NCI-H345 (cell line): ENCODE data around the gene WFIKKN2.
"Not testable (repeated sequence)": the region's sequence is repeated elsewhere in the genome, so short reads cannot be mapped to it uniquely, and the experiment has no call there.

ENCODE experiments used
- DNase-seq: peaks from one replicate; lab custom pipeline; 2025; lab: John Stamatoyannopoulos, UW

Gene WFIKKN2

DNA sequence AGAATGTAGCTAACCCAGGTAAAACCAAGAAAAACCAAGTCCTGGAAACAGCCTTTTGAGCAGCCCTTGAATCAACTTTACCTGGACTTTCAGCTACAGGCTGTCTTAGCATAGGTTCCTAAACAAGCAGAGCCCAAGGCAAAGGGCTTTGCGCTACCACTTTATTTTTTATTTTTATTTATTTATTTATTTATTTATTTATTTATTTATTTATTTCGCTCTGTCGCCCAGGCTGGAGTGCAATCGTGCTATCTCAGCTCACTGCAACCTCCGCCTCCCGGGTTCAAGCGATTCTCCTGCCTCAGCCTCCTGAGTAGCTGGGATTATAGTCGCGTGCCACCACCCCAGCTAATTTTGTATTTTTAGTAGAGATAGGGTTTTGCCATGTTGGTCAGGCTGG is 41.7 kb downstream of the WFIKKN2 start:
- DNase-seq, result not testable (repeated sequence)

DNA sequence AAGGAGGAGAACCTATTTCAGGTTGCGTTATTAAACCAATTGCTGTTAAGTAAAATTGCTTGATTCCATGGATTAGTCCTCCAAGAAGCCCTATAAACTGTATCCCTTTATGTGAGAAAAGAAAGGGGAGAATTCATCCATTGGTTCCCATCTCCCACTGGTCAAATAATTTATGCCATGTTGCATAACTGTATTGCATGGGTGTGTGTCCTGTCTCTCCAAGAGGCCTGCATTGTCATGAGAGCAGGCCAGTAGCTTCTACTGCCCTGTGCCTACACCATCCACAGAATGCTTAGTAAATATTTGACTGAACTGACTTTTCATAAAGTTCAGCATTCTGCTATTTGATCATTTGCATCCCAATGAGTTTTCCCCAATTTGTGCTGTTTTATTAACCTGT is 42.5 kb downstream of the WFIKKN2 start:
- DNase-seq, result no peak

DNA sequence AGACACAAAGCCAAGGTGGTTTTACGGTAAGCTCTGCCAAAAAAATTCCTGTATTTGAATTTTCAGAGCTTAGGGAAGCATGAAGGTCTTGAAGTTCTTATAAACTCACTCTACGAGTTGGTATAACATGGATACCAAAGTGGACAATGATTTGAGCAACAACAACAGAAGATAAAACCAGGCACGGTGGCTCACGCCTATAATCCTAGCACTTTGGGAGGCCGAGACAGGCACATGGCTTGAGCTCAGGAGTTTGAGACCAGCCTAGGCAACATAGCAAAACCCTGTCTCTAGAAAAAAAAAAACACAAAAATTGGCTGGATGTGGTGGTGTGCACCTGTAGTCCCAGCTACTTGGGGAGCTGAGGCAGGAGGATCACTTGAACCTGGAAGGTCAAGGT is 43.7 kb downstream of the WFIKKN2 start:
- DNase-seq, result no peak

DNA sequence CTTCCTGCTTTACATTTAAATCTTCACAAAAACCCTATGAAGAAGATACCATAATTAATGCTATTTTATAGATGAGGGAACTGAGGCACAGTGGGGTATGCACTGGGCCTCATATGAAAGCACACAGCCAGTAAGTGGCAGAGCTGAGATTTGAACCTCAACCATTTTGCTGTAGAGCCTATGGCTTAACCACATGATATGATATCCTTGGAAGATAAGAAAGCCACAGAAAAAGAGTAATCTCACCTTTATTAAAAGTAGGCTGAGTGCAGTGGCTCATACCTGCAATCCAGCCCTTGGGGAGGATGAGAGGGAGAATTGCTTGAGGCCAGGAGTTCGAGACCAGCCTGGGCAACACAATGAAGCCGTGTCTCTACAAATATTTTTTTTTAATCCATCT is 45.8 kb downstream of the WFIKKN2 start:
- no peak for DNase-seq

DNA sequence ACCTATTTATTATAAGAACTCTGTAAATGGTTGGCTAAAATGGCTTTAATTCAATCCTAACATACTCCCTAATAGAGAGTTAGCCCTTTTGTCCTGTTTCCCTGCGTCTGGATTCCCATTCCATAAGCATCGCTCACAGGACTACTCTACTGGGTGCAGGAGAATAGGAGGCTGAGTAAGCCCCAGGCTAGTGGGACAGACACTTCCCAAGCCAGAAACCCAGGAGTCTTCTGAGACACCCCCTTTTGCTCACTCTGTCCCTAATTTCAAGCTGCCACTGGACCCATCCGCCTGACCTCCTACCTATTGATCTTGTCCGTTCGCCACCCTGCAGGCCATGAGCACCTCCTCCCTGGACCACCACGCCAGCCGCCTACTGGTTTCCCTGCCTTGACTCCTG is 47.5 kb downstream of the WFIKKN2 start:
- no peak for DNase-seq

GRCh38 chr17:50883850-50884438 is 48.6 kb downstream of the WFIKKN2 start:
- DNase-seq, result no peak

DNA sequence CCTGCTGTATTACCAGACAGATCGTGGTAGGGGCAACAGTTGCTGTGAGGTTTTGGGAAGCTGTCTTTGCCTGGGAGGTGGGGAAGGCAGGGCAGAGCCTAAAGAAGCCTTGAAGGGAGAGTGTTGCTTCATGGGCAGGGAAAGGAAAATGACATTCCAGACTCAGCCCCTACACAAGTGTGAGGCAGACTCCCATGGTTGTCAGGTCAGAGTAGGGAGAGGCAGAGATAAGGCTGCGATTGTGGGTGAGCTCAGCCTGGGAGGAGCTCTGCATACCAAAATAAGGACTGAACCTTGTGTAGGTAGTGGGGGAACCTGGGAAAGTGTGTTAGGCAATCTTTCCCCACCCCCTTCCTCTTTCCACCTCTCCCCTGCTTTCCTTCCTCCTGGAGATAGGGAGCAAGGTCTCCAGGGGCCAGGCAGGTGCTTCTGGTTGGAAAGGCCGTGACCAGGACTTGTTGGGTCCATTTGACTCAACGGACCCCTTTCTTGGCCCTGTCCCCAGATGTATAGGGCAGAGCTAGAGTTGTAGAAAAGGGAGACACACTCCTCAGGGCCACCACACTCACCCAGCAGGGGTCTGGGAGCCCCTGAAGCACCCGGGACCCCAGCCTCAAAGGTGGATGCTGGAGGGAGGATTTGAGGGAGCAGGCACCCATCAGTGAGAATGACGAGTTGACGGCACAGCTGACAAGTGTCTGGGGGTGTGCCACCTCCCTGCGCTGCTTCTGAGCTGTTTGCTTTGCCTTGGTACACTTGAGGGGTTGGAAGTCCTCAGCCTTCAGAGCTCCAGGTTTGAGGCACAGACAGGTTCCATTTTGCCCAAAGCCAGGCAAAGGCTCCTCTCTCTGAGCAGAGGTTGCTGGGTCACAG is 49.3 kb downstream of the WFIKKN2 start:
- DNase-seq, result no peak

DNA sequence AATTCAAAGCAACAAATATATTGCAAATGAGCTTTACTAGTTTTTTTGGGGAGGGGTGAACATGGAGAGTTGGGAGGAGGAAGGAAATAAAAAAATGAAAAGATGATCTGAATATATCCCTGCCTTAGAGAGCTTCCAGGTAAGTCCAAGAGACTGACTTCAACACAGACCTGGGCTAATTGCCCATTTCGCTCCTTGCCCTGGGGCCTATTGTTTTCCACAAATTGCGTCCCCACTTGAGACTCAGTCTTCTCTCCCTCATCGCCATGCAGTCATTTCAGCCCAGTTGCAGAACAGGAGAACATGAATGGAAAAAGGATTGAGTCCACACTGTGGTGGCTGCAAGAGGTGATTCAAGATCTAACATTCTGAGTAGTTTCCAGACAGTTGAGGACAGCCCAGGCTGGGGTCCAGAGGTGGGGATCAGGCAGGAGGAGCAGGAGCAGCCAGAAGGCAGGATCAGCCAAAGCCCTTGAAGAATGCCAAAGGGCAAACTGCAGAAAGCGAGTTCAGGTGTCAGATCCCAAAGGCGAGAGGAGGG is 52.4 kb downstream of the WFIKKN2 start:
- no peak for DNase-seq

DNA sequence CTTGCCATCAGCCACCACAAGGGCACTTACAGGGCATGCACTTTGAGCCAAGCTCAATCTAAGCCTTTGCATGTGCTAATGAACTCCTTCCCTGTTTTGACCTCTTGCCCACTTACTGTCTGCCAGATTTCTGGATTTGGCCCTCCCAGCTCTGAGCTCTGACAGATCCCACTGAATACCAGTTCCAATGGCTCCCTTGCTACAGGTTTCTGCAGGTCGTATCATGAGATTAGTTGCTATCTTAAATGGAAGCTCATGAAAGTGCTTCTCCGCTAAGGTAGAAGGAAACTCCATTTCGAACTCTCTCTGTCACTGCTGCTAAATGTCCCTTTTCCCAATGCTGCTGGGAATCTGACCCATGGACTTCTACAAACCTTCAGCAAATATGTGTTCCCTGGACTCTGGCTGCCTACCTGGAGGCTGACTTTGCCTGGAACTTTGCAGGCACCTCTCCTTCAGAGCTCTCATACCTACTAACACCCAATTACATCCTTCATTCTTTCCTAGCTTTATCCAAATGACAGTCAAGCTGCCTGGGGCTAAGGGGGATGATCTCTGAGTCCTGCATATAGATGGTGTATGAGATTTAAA is 54.2 kb downstream of the WFIKKN2 start:
- DNase-seq, result no peak

DNA sequence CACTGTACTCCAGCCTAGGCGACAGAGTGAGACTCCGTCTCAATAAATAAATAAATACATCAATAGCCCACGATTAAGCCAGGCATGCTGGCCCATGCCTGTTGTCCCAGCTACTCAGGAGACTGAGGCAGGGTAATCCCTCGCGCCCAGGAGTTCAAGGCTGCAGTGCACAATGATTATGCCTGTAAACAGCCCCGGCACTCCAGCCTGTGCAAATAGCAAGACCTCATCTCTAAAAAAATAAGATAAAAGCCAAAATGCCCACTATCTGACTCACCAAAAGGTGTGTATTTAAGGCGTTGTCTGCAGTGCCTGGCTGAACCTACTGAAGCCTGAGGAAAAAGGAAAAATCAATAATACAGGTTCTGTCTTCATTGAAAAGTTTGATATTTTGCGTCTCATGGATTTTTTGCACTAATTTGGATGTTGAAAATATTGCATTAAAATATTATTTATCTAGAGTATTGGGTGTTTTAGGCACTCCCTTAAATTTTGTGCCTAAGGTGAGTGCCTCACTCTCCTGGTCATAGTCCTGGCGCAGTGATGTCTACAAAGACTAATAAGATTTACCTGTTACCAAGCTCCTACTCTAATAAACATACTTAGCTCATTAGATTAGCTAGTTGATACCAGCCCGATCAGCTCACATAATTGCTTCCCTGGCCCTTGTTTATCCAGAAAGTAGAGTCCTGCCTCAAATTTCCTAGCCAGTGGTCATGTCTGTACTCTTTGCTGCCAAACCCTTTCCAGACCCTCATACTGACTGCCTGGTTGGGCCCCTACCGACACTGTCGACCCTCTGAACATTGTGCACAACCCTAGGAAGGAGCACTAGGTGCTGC is 55.5 kb downstream of the WFIKKN2 start:
- DNase-seq, result no peak

- DNase-seq, result no peak
Observed at GRCh38 chr17:50891577-50891989, 56.2 kb downstream of the WFIKKN2 start.
